HCT116 (cell line): Measurements from ENCODE around the gene TNKS1BP1. TPM values are rescaled to one million over a fixed set of nuclear protein-coding genes. Genes with fewer than 3 reads are reported as not detected.

ENCODE experiments used
- ATAC-seq: fragments of 200-7000 bp; cut with Tn5 transposase; 2 replicates; pipeline ENCODE4 v1.9.1; 2020; ENCODE audit warnings: mild to moderate bottlenecking, moderate library complexity
- BruUV-seq: library from RNA; stranded (reverse); fragments of 400-500 nt; replicated peaks from 2 replicates; lab custom pipeline; 2021; lab: Mats Ljungman, UMichigan
- CTCF ChIA-PET: fragments of 300-600 bp; sonication (Branson Sonifier 250); formaldehyde crosslinking; loops from one replicate; lab custom pipeline; 2021; ENCODE audit warnings: antibody characterized with exemption; lab: Charles Lee
- POLR2A ChIA-PET: fragments of 300-600, 350-600 bp; sonication (Branson Sonifier 250); formaldehyde crosslinking; loops from one replicate; lab custom pipeline; 2021; ENCODE audit warnings: antibody characterized with exemption; lab: Charles Lee
- RAD21 ChIA-PET, 2 experiments: fragments of 300-600 bp; sonication (Branson Sonifier 250); formaldehyde crosslinking; loops; one replicate each; lab custom pipeline; 2023; ENCODE audit warnings: low total read pairs in 2 of 2; ENCODE audit not compliant: uncharacterized antibody in 2 of 2, unreplicated experiment in 2 of 2, low non-redundant PET in 1 of 2; lab: Charles Lee
- DNase-seq: peaks from one replicate; pipeline ENCODE4 v3.0.0-alpha.2; 2010; ENCODE audit warnings: low read depth, low spot score
- H2AFZ ChIP-seq: fragments of 200-600 bp; shearing (Covaris generic), sonication (generic); 2 replicates; pipeline ENCODE4 v1.6.1; 2017; ENCODE audit warnings: low read depth, mixed run types, mixed read lengths, antibody characterized with exemption, low read length; ENCODE audit not compliant: poor library complexity, severe bottlenecking
- H3K27ac ChIP-seq: 2 replicates; pipeline ENCODE4 v1.5.1; 2012; ENCODE audit warnings: low read depth, low read length
- H3K27me3 ChIP-seq: fragments of 200-600 bp; sonication (generic); 2 replicates; pipeline ENCODE4 v1.6.1; 2016; ENCODE audit warnings: mixed run types, low read length, mixed read lengths; ENCODE audit not compliant: insufficient read depth
- H3K36me3 ChIP-seq, 2 experiments: fragments of 200-500 bp in 1 of 2; fragments of 200-600 bp in 1 of 2; sonication (Bioruptor generic) in 1 of 2; sonication (generic) in 1 of 2; 2 replicates each; pipeline versions ENCODE4 v1.5.1 to v1.6.1; 2014 to 2016; ENCODE audit warnings: low read length in 2 of 2, inconsistent platforms in 1 of 2, mixed read lengths in 1 of 2, mixed run types in 1 of 2; ENCODE audit not compliant: insufficient read depth in 2 of 2, control insufficient read depth in 1 of 2
- H3K4me1 ChIP-seq, 2 experiments: fragments of 200-600 bp in 1 of 2; sonication (generic) in 1 of 2; 2 replicates each; pipeline versions ENCODE4 v1.5.1 to v1.6.1; 2012 to 2017; ENCODE audit warnings: low read length in 2 of 2, inconsistent platforms in 1 of 2, mild to moderate bottlenecking in 1 of 2, mixed read lengths in 1 of 2, mixed run types in 1 of 2, moderate library complexity in 1 of 2; ENCODE audit not compliant: insufficient read depth in 2 of 2, control insufficient read depth in 1 of 2
- H3K4me2 ChIP-seq: fragments of 200-600 bp; sonication (generic); 2 replicates; pipeline ENCODE4 v1.6.1; 2017; ENCODE audit warnings: mixed run types, low read length, mixed read lengths
- H3K4me3 ChIP-seq, 2 experiments: fragments of 200-600 bp in 1 of 2; sonication (generic) in 1 of 2; replicated peaks in 1 of 2; 2 replicates each; pipeline ENCODE4 v1.5.1; 2011 to 2016; ENCODE audit warnings: low read length in 2 of 2, control low read depth in 1 of 2, low read depth in 1 of 2, mild to moderate bottlenecking in 1 of 2, mixed read lengths in 1 of 2, mixed run types in 1 of 2
- H3K79me2 ChIP-seq: fragments of 200-600 bp; sonication (generic); 2 replicates; pipeline ENCODE4 v1.6.1; 2017; ENCODE audit warnings: mild to moderate bottlenecking, mixed run types, low read length, moderate library complexity, mixed read lengths; ENCODE audit not compliant: insufficient read depth
- H3K9ac ChIP-seq: fragments of 200-600 bp; sonication (generic); 2 replicates; pipeline ENCODE4 v1.6.1; 2016; ENCODE audit warnings: low read length, mixed read lengths
- H3K9me2 ChIP-seq: fragments of 200-600 bp; sonication (generic), shearing (Covaris generic); 2 replicates; pipeline ENCODE4 v1.6.1; 2017; ENCODE audit warnings: mixed run types, mild to moderate bottlenecking, moderate library complexity; ENCODE audit not compliant: insufficient read depth
- H3K9me3 ChIP-seq, 2 experiments: fragments of 200-500 bp in 1 of 2; fragments of 200-600 bp in 1 of 2; sonication (Bioruptor generic) in 1 of 2; sonication (generic) in 1 of 2; 2 replicates each; pipeline ENCODE4 v1.6.1; 2014 to 2017; ENCODE audit warnings: low read length in 2 of 2, mixed read lengths in 2 of 2, inconsistent platforms in 1 of 2, low read depth in 1 of 2, mild to moderate bottlenecking in 1 of 2, mixed run types in 1 of 2, moderate library complexity in 1 of 2; ENCODE audit not compliant: control insufficient read depth in 1 of 2, insufficient read depth in 1 of 2
- H4K20me1 ChIP-seq: fragments of 200-600 bp; sonication (generic), shearing (Covaris generic); 2 replicates; pipeline ENCODE4 v1.6.1; 2017; ENCODE audit warnings: mixed run types, mild to moderate bottlenecking, moderate library complexity; ENCODE audit not compliant: insufficient read depth
- CEBPB ChIP-seq: IDR thresholded peaks from 2 replicates; pipeline ENCODE4 v1.6.1; 2012; ENCODE audit warnings: low read depth
- CTCF ChIP-seq, 3 experiments: fragments of 200-600 bp in 1 of 3; sonication (generic) in 1 of 3; IDR thresholded peaks in 2 of 3; conservative IDR thresholded peaks in 1 of 3; 2 replicates each; pipeline ENCODE4 v1.5.1; 2012 to 2017; ENCODE audit warnings: low read depth in 2 of 3, low read length in 2 of 3, antibody characterized with exemption in 1 of 3, borderline replicate concordance in 1 of 3, control low read depth in 1 of 3, mild to moderate bottlenecking in 1 of 3, mixed read lengths in 1 of 3, mixed run types in 1 of 3, moderate library complexity in 1 of 3; ENCODE audit not compliant: insufficient read depth in 1 of 3
- ELF1 ChIP-seq: IDR thresholded peaks from 2 replicates; pipeline ENCODE4 v1.6.1; 2012; ENCODE audit warnings: low read depth, borderline replicate concordance
- EZH2 ChIP-seq: fragments of 200-600 bp; sonication (generic); IDR thresholded peaks from 2 replicates; pipeline ENCODE4 v1.6.1; 2017; ENCODE audit warnings: antibody characterized with exemption, mixed run types
- EZH2phosphoT487 ChIP-seq: fragments of 200-600 bp; IDR thresholded peaks from 2 replicates; pipeline ENCODE4 v1.6.1; 2018; ENCODE audit warnings: antibody characterized with exemption, borderline replicate concordance
- FOSL1 ChIP-seq: IDR thresholded peaks from 2 replicates; pipeline ENCODE4 v1.6.1; 2012; ENCODE audit warnings: low read depth
- JUND ChIP-seq: IDR thresholded peaks from 2 replicates; pipeline ENCODE4 v1.6.1; 2012
- MAX ChIP-seq: IDR thresholded peaks from 2 replicates; pipeline ENCODE4 v1.6.1; 2012
- POLR2A ChIP-seq: IDR thresholded peaks from 2 replicates; pipeline ENCODE4 v1.7.0; 2011; ENCODE audit warnings: borderline replicate concordance; ENCODE audit not compliant: insufficient read depth, insufficient read length; ENCODE audit errors: extremely low read depth
- POLR2AphosphoS5 ChIP-seq: IDR thresholded peaks from 2 replicates; pipeline ENCODE4 v1.6.1; 2011; ENCODE audit warnings: mild to moderate bottlenecking, low read depth, low read length, moderate library complexity
- RAD21 ChIP-seq: IDR thresholded peaks from 2 replicates; pipeline ENCODE4 v1.6.1; 2012; ENCODE audit warnings: low read depth, mild to moderate bottlenecking
- REST ChIP-seq: IDR thresholded peaks from 2 replicates; pipeline ENCODE4 v1.6.1; 2012; ENCODE audit warnings: low read depth
- SIN3A ChIP-seq: IDR thresholded peaks from 2 replicates; pipeline ENCODE4 v1.6.1; 2012; ENCODE audit warnings: low read depth
- SP1 ChIP-seq: IDR thresholded peaks from 2 replicates; pipeline ENCODE4 v1.6.1; 2012; ENCODE audit warnings: low read depth
- SRF ChIP-seq: IDR thresholded peaks from 2 replicates; pipeline ENCODE4 v1.6.1; 2012; ENCODE audit warnings: low read depth
- TCF7L2 ChIP-seq: IDR thresholded peaks from 2 replicates; pipeline ENCODE4 v1.7.0; 2011; ENCODE audit warnings: borderline replicate concordance, inconsistent platforms; ENCODE audit not compliant: insufficient read depth, insufficient read length; ENCODE audit errors: extremely low read depth
- YY1 ChIP-seq: IDR thresholded peaks from 2 replicates; pipeline ENCODE4 v1.6.1; 2011; ENCODE audit warnings: low read length, low read depth, moderate library complexity, mild to moderate bottlenecking; ENCODE audit not compliant: insufficient replicate concordance; ENCODE audit errors: extremely low read depth
- ZFX ChIP-seq: fragments of 450-650 bp; IDR thresholded peaks from 2 replicates; pipeline ENCODE4 v1.6.1; 2017
- ZNF274 ChIP-seq: fragments of 200-500 bp; sonication (Bioruptor generic); IDR thresholded peaks from 2 replicates; pipeline ENCODE4 v1.6.1; 2014; ENCODE audit warnings: mild to moderate bottlenecking, low read depth, low read length, inconsistent platforms
- intact Hi-C: fragments of 100-400 bp; cut with micrococcal nuclease; formaldehyde crosslinking; loops from 2 replicates; pipeline ENCODE4 v1.10.0; 2022
- total RNA-seq: library from RNA; stranded (reverse); gene quantifications from one replicate; pipeline ENCODE4 v1.2.1, GENCODE V29; 2021; ENCODE audit not compliant: unreplicated experiment

TNKS1BP1 gene
- total RNA-seq, 1 experiment from 2014 or later: 77.6 TPM

- H3K36me3 ChIP-seq: no peaks in the 10 kb centered on the region
- no peak overlapping the region for H3K4me3 ChIP-seq
- no TSS peak for BruUV-seq
- H3K4me1 ChIP-seq: peaks cover 3 to 8% of the 10 kb centered on the region in 2 experiments; a peak in 3 of 4 replicates
- intact Hi-C loops: no loop called here
- no peaks in the 10 kb centered on the region for H3K79me2 ChIP-seq
- no peaks in the 10 kb centered on the region for H3K27me3 ChIP-seq
- H3K4me2 ChIP-seq: no peak overlapping the region
- H3K9me2 ChIP-seq: no peaks in the 10 kb centered on the region
- H2AFZ ChIP-seq: no peak overlapping the region
- DNase-seq: no peak
- H3K27ac ChIP-seq: no peak overlapping the region
- H3K9me3 ChIP-seq: no peaks in the 10 kb centered on the region
- ChIA-PET RAD21 (no interaction called here), POLR2A (no interaction called here), CTCF (interaction anchor here (0.5 to 0.7 kb wide), 2 partner anchors 13 to 27 kb away, joined by 3 read pairs; no protein-coding TSS in a partner anchor)
- TF ChIP-seq MAX (no peak), POLR2AphosphoS5 (no peak), RAD21 (no peak), POLR2A (no peak), SIN3A (no peak), EZH2 (no peak), SP1 (no peak), EZH2phosphoT487 (no peak), FOSL1 (no peak), ZNF274 (no peak), YY1 (no peak), TCF7L2 (no peak), ZFX (no peak), JUND (no peak), CTCF (IDR thresholded peaks at IDR 0.05 in 2 of 3, conservative IDR thresholded peaks at IDR 0.05 in 1 of 3; ENCODE audit: borderline replicate concordance in 1 of 3, insufficient read depth in 1 of 3, low read depth in 2 of 3, low read length in 2 of 3) (no peak), REST (no peak), CEBPB (no peak), ELF1 (no peak), SRF (no peak)
- H4K20me1 ChIP-seq: no peaks in the 10 kb centered on the region
- H3K9ac ChIP-seq: no peak overlapping the region
- no peak for ATAC-seq
Observed at GRCh38 chr11:57353036-57353435, 28.3 kb upstream of the TNKS1BP1 start.
